Activated T-helper 1 cell treated with anti-CD3 and anti-CD28 coated beads, Interleukin-12 subunit alpha, Interleukin-12 subunit beta, Interleukin-2, Interleukin-4 antibody, amounts not matched to agents 30 ng/mL and 10 ng/mL and 1 ng/mL, durations not matched to agents 14 hours and 24 hours and 36 hours (primary cell): ENCODE results near the gene FRMPD1. TPM values are rescaled to one million over a fixed set of nuclear protein-coding genes. Genes with fewer than 3 reads are reported as not detected.

Experiments used
- DNase-seq: peaks from one replicate; pipeline ENCODE4 v3.0.0; 2021; ENCODE audit warnings: low spot score
- H3K27ac Mint-ChIP-seq: one replicate; pipeline ENCODE4 v1.8.0; 2021; ENCODE audit warnings: mild to moderate bottlenecking, mixed read lengths
- H3K27me3 Mint-ChIP-seq: one replicate; pipeline ENCODE4 v1.8.0; 2022; ENCODE audit warnings: mild to moderate bottlenecking, moderate library complexity, mixed read lengths; ENCODE audit not compliant: insufficient read depth
- H3K36me3 Mint-ChIP-seq: one replicate; pipeline ENCODE4 v1.8.0; 2021; ENCODE audit warnings: low read depth, mixed read lengths
- H3K4me1 Mint-ChIP-seq: one replicate; pipeline ENCODE4 v1.8.0; 2021; ENCODE audit warnings: low read depth, mixed read lengths
- H3K4me3 Mint-ChIP-seq: one replicate; pipeline ENCODE4 v1.8.0; 2021; ENCODE audit warnings: mild to moderate bottlenecking, moderate library complexity, mixed read lengths
- H3K9me3 Mint-ChIP-seq: one replicate; pipeline ENCODE4 v1.8.0; 2021; ENCODE audit warnings: mixed read lengths
- intact Hi-C: fragments of 100-400 bp; cut with micrococcal nuclease; formaldehyde crosslinking; loops from one replicate; pipeline ENCODE4 v1.15.1; 2024
- total RNA-seq: library from RNA; stranded (reverse); gene quantifications from 2 replicates; pipeline ENCODE4 v1.2.3, GENCODE V29; 2022

Gene FRMPD1
- total RNA-seq, 1 donor from 2014 or later, result 0.03 TPM

DNA sequence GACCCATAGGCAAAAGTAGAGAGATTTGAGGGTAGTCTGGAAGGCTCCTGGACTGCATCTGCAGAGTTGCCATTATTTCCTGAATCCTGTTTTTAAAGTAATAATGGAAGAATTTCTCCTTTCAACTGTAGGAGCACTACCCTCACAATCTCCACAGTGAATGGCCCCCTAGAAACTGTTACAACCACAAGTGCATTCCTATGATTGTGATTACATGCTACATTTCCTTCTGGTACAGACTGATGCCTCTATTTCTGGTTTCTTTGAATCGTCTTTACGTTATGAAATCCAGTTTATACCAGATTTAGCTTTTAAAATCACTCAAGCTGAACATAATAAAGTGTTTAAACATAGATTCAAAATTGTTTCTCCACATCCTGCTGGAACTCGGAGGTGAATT, 49.4 kb downstream of the FRMPD1 start:
- intact Hi-C loops, result no loop called here
- H3K4me1 Mint-ChIP-seq, result no peaks in the 10 kb centered on the region
- H3K36me3 Mint-ChIP-seq, result no peaks in the 10 kb centered on the region
- H3K9me3 Mint-ChIP-seq, result no peaks in the 10 kb centered on the region
- no peak for DNase-seq
- H3K27ac Mint-ChIP-seq, result no peak overlapping the region
- peaks cover 15% of the 10 kb centered on the region for H3K27me3 Mint-ChIP-seq
- H3K4me3 Mint-ChIP-seq, result no peak overlapping the region

DNA sequence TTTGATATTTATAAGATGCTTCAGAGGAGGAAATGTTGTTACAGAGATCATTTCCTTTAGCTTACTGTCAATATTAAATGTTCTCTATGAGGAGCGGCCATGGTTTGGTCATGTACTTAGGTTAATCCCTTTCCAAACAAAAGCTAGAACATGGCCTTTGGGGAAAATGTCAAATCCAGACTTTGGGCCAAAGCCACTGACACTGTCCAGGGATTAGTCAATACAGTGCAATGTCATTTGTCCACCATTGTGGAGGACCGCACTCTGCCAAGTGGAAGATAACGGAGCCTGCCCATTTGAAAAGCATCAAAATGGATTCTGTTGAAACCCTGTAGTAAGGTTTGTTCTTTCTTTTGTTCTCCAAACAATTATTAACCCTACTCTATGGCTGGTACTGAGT, 50.1 kb downstream of the FRMPD1 start:
- Mint-ChIP-seq H3K36me3 (no peaks in the 10 kb centered on the region), H3K4me3 (no peak overlapping the region), H3K27me3 (peaks cover 17% of the 10 kb centered on the region), H3K27ac (no peak overlapping the region), H3K9me3 (no peaks in the 10 kb centered on the region), H3K4me1 (peaks cover under 1% of the 10 kb centered on the region)
- intact Hi-C loops, result no loop called here
- no peak for DNase-seq

DNA sequence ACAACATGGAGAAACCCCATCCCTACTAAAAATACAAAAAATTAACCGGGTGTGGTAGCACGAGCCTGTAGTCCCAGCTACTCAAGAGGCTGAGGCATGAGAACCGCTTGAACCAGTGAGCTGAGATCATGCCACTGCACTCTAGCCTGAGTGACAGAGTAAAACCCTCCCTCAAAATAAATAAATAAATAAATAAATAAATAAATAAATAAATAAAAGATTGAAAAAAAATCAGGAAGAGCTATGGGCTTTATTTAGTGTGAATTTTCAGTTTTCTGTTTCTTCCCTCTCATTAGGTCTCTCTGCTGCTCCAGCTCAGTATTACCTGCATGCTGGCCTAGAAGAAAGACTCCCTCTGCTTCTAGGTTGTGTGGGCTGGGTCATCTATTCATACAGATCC, 55.0 kb downstream of the FRMPD1 start:
- Mint-ChIP-seq H3K4me3 (no peak overlapping the region), H3K9me3 (no peaks in the 10 kb centered on the region), H3K36me3 (no peaks in the 10 kb centered on the region), H3K27ac (no peak overlapping the region), H3K27me3 (peaks cover 29% of the 10 kb centered on the region), H3K4me1 (peaks cover 4% of the 10 kb centered on the region)
- intact Hi-C loops, result no loop called here
- DNase-seq, result no peak

DNA sequence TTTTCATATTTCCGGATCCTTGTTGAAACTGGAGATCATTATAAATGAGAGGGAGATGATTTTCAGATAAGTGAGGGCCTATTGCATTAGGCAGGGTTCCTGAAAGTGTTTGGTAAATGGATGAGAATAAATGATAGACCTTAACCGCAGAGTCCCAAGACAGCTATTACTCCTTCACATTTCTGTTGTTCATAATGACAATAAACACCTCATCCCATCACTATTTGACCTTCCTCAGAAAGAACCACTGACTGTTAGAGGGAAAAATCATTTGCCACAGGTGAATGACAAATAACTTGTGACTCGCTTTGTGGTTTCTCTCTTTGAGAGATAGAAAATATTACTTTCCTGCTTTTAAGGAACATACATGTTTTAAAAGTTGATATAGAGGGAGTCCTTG, 55.5 kb downstream of the FRMPD1 start:
- DNase-seq, result no peak
- Mint-ChIP-seq H3K9me3 (no peaks in the 10 kb centered on the region), H3K4me1 (peaks cover 4% of the 10 kb centered on the region), H3K27me3 (peaks cover 28% of the 10 kb centered on the region), H3K27ac (no peak overlapping the region), H3K36me3 (no peaks in the 10 kb centered on the region), H3K4me3 (no peak overlapping the region)
- intact Hi-C loops, result no loop called here

DNA sequence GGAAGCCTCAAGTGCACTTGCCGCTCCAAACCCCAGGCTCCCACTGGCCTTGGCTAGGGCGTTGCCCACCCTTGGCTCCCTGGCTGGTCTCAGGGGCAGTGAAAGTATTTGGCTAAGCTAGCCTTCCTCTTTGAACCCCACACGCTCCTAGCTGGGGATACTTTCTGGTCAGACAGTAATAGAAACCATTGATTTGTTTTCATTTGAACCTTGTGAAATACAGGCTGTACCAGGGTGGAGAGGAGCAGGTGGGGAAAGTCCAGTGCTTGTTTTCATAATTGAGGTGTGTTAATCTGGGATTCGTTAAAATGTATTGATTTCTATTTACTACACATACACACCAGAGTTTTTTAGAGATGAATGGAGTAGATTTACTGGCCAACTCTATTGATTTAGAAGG, 57.0 kb downstream of the FRMPD1 start:
- no peak for DNase-seq
- intact Hi-C loops, result no loop called here

DNA sequence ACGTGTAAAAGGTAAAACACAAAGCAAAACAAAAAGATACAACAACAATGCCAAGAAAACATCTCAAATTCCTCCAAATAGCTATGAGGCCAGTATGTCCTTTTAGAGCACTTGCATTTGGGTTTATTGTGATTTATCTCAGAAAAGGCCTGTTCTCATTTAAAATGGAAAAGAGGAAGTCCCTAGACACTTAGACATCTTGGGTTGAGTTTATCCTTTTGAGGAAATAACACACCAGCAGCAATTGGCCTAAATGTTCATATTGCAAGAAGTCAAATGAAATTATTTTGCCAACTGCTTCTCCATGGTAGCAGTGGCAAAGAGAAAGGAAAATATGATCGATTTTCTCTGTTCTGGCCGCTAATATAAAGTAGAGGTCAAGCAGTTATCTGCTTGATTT, 59.3 kb downstream of the FRMPD1 start:
- DNase-seq, result no peak
- Mint-ChIP-seq H3K4me3 (no peak overlapping the region), H3K27ac (no peak overlapping the region), H3K4me1 (peaks cover 4% of the 10 kb centered on the region), H3K9me3 (no peaks in the 10 kb centered on the region), H3K27me3 (peaks cover 17% of the 10 kb centered on the region), H3K36me3 (no peaks in the 10 kb centered on the region)
- intact Hi-C loops, result no loop called here

More for the DNA sequence above, 57.0 kb downstream of the FRMPD1 start:
- no peak overlapping the region for H3K27ac Mint-ChIP-seq
- H3K9me3 Mint-ChIP-seq, result no peaks in the 10 kb centered on the region
- H3K36me3 Mint-ChIP-seq, result no peaks in the 10 kb centered on the region
- peaks cover 4% of the 10 kb centered on the region for H3K4me1 Mint-ChIP-seq
- no peak overlapping the region for H3K4me3 Mint-ChIP-seq
- H3K27me3 Mint-ChIP-seq, result peaks cover 18% of the 10 kb centered on the region

DNA sequence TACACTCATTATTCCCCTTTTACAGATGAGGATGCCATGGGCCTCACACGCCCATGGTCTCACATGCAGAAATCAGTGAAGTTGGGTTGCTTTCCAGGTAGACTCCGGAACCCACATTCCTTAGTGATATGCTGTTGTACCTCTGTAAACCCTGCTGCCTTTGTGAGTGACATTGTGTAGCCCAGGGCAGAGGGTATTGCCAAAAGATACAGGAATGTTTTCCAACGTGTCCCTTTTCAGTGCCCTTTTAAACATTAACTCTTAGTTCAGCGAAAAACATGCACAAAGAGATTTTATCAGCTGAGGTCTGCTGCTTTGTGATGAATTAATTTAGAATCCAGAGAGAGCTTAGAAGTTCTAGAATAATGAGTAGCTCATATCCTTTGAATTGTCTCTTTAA, 64.5 kb downstream of the FRMPD1 start:
- Mint-ChIP-seq H3K27me3 (peaks cover 12% of the 10 kb centered on the region), H3K9me3 (no peaks in the 10 kb centered on the region), H3K27ac (no peak overlapping the region), H3K4me1 (no peaks in the 10 kb centered on the region), H3K4me3 (no peak overlapping the region), H3K36me3 (no peaks in the 10 kb centered on the region)
- DNase-seq, result no peak
- intact Hi-C loops, result no loop called here

DNA sequence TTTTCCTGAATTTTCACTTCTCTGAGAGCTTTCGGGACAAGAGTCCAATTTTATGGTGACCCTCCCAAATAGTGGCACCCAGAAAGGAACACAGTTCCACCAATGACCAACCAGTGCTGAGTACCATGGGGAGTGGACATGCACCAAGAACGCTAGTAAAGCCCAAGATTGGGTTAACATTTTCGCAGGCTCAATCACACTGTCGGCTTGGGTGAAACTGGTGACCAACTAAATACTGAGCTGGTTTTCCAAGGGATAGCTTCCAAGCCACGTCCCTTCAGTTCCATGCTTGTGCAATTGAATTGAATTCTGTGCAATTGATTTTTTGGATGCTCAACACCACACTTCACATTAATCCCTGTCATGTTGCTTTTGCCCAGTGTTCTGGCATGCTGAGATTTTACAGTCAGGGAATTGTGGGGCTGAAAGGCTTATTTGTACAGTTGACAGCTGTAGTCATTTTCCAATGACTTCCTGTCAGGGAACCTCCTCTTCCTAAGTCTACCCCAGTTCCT, 65.3 kb downstream of the FRMPD1 start:
- DNase-seq, result no peak
- no peaks in the 10 kb centered on the region for H3K9me3 Mint-ChIP-seq
- H3K27me3 Mint-ChIP-seq, result peaks cover 12% of the 10 kb centered on the region
- intact Hi-C loops, result no loop called here
- H3K4me3 Mint-ChIP-seq, result no peak overlapping the region
- H3K36me3 Mint-ChIP-seq, result no peaks in the 10 kb centered on the region
- no peak overlapping the region for H3K27ac Mint-ChIP-seq
- H3K4me1 Mint-ChIP-seq, result no peaks in the 10 kb centered on the region

DNA sequence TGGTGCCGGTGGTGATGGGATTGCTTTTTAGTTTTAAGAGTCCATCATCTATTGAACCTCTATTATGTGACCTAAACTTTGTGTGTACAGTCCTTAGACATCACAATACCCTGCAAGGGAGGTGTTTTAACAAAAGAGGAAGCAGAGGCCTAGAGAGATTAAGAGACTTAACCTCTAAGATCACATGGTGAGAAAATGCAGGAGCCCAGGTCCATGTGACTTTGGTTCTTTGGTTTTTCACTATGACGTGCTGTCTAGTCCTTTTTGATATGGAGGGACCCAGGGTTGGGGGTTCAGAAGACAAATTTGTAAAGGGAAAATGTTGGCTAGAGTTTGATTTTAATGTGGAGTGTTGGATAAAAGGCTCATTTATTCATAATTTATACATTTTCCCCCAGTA, 68.8 kb downstream of the FRMPD1 start:
- Mint-ChIP-seq H3K27ac (no peak overlapping the region), H3K4me3 (no peak overlapping the region), H3K4me1 (no peaks in the 10 kb centered on the region), H3K36me3 (no peaks in the 10 kb centered on the region), H3K9me3 (no peaks in the 10 kb centered on the region), H3K27me3 (peaks cover 10% of the 10 kb centered on the region)
- DNase-seq, result no peak
- intact Hi-C loops, result no loop called here

DNA sequence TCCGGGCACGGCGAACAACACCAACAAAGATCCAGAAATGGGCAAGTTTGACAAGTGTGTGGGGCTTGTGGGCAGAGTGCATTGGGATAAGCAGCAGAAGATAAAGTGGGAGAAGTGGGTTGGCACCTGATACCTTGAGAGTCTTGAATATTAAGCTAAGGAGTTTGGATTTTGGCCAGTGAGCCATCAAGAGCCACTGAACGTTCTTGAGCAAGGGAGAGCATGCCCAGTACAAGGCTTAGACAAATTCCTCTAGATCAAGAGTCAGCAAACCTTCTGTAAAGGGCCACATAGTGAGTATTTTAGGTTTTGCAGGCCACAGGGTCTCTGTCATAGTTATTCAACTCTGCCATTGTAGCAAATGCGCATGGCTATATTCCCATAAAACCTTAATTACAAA, 76.3 kb downstream of the FRMPD1 start:
- Mint-ChIP-seq H3K4me3 (no peak overlapping the region), H3K27me3 (peaks cover 9% of the 10 kb centered on the region), H3K9me3 (no peaks in the 10 kb centered on the region), H3K36me3 (no peaks in the 10 kb centered on the region), H3K4me1 (no peaks in the 10 kb centered on the region), H3K27ac (no peak overlapping the region)
- intact Hi-C loops, result no loop called here
- DNase-seq, result no peak

DNA sequence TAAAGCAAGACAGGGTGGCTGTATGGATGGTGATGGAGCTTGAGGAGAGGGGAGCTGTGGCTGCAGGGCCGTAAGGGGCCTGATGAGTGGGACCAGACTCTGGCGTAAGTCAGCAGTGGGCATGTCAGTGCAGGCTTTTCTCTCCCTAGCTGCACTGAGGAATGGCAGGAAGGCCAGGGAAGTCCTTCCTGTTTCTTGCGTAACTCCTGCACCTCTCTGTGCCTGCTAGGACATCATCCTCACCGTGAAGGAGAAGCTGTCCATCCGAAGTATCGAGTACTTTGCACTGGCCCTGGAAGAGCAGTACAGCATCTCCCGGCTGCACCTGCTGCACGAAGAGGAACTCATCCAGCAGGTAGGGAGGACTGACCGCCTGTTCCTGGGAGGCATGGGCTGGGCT, 78.7 kb downstream of the FRMPD1 start:
- intact Hi-C loops, result no loop called here
- H3K4me3 Mint-ChIP-seq, result no peak overlapping the region

DNA sequence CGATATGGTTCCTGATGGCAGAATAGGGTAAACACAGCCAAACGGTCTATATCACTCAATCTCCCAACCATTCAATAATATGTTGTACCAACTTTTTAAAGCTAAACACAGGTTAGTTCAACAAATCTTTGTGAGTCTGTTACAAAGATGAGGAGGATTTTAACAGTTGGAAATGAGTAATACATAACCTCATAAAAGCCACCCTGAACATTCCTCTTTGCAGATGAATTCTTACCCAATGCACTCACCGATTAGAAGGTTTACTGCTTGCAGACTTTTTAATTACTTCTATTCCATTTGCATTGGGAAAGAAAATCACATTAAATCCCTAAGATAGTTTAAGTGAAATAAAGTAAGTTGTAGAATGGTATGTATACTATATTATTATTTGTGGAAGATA, 79.5 kb downstream of the FRMPD1 start:
- no peak for DNase-seq
- H3K27ac Mint-ChIP-seq, result no peak overlapping the region
- no peaks in the 10 kb centered on the region for H3K36me3 Mint-ChIP-seq
- no peak overlapping the region for H3K4me3 Mint-ChIP-seq
- no peaks in the 10 kb centered on the region for H3K9me3 Mint-ChIP-seq
- peaks cover 18% of the 10 kb centered on the region for H3K27me3 Mint-ChIP-seq
- H3K4me1 Mint-ChIP-seq, result no peaks in the 10 kb centered on the region
- intact Hi-C loops, result no loop called here

More for the DNA sequence above, 78.7 kb downstream of the FRMPD1 start:
- Mint-ChIP-seq H3K27me3 (peaks cover 14% of the 10 kb centered on the region), H3K4me1 (no peaks in the 10 kb centered on the region), H3K9me3 (no peaks in the 10 kb centered on the region), H3K36me3 (no peaks in the 10 kb centered on the region), H3K27ac (no peak overlapping the region)
- no peak for DNase-seq

DNA sequence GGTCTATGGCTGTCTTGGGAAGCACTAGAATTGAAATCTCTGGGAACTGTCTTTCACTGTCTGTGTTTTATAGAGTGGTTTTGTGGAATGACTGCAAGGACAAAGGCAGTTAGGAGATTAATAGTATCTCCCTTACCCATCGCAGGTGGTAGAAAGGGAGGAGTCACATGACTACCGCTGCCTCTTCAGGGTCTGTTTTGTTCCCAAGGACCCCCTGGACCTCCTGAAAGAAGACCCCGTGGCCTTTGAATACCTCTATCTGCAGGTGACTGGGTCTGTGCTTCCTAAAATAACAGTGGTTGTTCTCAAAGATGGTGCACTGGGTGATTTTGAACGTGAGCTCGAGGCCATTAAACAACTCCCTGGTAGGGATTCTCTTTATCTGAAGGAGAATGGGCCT, 80.1 kb downstream of the FRMPD1 start:
- H3K27me3 Mint-ChIP-seq, result peaks cover 18% of the 10 kb centered on the region
- H3K4me3 Mint-ChIP-seq, result no peak overlapping the region
- no peaks in the 10 kb centered on the region for H3K4me1 Mint-ChIP-seq
- no peaks in the 10 kb centered on the region for H3K9me3 Mint-ChIP-seq
- no peak overlapping the region for H3K27ac Mint-ChIP-seq
- DNase-seq, result no peak
- H3K36me3 Mint-ChIP-seq, result no peaks in the 10 kb centered on the region
- intact Hi-C loops, result no loop called here

DNA sequence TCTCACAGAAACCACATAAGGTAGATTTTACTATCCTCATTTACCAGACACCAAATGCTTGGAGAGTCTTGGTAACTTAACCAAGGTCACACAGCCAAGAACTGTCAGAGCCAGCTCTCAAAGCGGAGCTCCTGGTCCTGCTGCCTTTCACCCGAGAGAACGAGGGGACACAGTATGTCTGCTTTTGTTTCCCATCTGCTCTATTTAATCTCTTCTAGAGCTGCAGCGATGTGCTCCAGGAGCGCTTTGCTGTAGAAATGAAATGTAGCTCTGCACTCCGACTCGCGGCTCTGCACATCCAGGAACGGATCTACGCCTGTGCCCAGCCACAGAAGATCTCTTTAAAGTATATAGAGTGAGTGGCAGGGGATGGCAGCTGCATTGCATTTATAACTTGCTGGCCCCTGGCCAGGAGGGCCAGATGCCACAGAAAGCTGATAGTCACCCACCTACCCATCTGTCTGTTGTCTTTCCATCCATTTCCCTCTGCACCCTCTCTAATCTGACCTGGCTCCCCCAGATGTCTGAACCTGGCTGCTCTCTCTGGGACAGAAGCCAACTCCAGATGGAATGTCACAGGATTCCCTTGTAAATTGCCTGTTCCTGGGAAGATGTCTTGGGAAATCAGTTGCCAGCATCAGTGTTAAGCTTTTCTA, 81.5 kb downstream of the FRMPD1 start:
- H3K27ac Mint-ChIP-seq, result no peak overlapping the region
- no peaks in the 10 kb centered on the region for H3K9me3 Mint-ChIP-seq
- peaks cover 16% of the 10 kb centered on the region for H3K27me3 Mint-ChIP-seq
- intact Hi-C loops, result no loop called here
- no peak for DNase-seq
- H3K4me3 Mint-ChIP-seq, result no peak overlapping the region
- no peaks in the 10 kb centered on the region for H3K4me1 Mint-ChIP-seq
- no peaks in the 10 kb centered on the region for H3K36me3 Mint-ChIP-seq
